ENCODE results near the gene NFATC3. TPM values are rescaled to one million over a fixed set of nuclear protein-coding genes. Genes with fewer than 3 reads are reported as not detected.

Gene NFATC3
- total RNA-seq, 4 donors from 2014 or later, result 28.2 to 49.2 (median 31.9) TPM

- no peak for DNase-seq (ENCODE audit: low spot score in 2 of 2)
- intact Hi-C loops (cut with DNase I; ENCODE audit: low total_unique reads), result no loop called here
- no peak for TF ChIP-seq CTCF (IDR thresholded peaks at IDR 0.05)
- TF ChIP-seq POLR2A (IDR thresholded peaks at IDR 0.05), result no peak
- WGBS, 2 donors, result 55 to 61% methylated on average over 1 of the region's 1 CpG
- H3K4me3 ChIP-seq (ENCODE audit: low read depth, poor library complexity, severe bottlenecking), result no peak overlapping the region
These were observed 104.9 kb downstream of the NFATC3 start for GRCh38 chr16:68190081-68190480.

GRCh38 chr16:68190736-68191510, 105.8 kb downstream of the NFATC3 start:
- DNase-seq (ENCODE audit: low spot score in 2 of 2), result no peak
- intact Hi-C loops (cut with DNase I; ENCODE audit: low total_unique reads), result no loop called here
- WGBS, 2 donors, result 93 to 95% methylated on average over 2 of the region's 2 CpGs
- TF ChIP-seq CTCF (IDR thresholded peaks at IDR 0.05), result no peak
- no peak for TF ChIP-seq POLR2A (IDR thresholded peaks at IDR 0.05)
- H3K4me3 ChIP-seq (ENCODE audit: low read depth, poor library complexity, severe bottlenecking), result no peak overlapping the region

GRCh38 chr16:68194251-68194650, 109.1 kb downstream of the NFATC3 start:
- WGBS, 2 donors, result 86 to 95% methylated on average over 3 of the region's 3 CpGs
- no peak for DNase-seq (ENCODE audit: low spot score in 2 of 2)
- intact Hi-C loops (cut with DNase I; ENCODE audit: low total_unique reads), result no loop called here
- H3K4me3 ChIP-seq (ENCODE audit: low read depth, poor library complexity, severe bottlenecking), result no peak overlapping the region
- no peak for TF ChIP-seq POLR2A (IDR thresholded peaks at IDR 0.05)
- TF ChIP-seq CTCF (IDR thresholded peaks at IDR 0.05), result no peak

- no peak for TF ChIP-seq POLR2A (IDR thresholded peaks at IDR 0.05)
- no peak for TF ChIP-seq CTCF (IDR thresholded peaks at IDR 0.05)
- intact Hi-C loops (cut with DNase I; ENCODE audit: low total_unique reads), result no loop called here
- no peak for DNase-seq (ENCODE audit: low spot score in 2 of 2)
- H3K4me3 ChIP-seq (ENCODE audit: low read depth, poor library complexity, severe bottlenecking), result no peak overlapping the region
- 91 to 94% methylated on average over 2 of the region's 2 CpGs for WGBS, 2 donors
These were observed 112.1 kb downstream of the NFATC3 start for GRCh38 chr16:68197250-68197649.

GRCh38 chr16:68200088-68200783, 115.1 kb downstream of the NFATC3 start:
- no peak overlapping the region for H3K4me3 ChIP-seq (ENCODE audit: low read depth, poor library complexity, severe bottlenecking)
- intact Hi-C loops (cut with DNase I; ENCODE audit: low total_unique reads), result no loop called here
- TF ChIP-seq POLR2A (IDR thresholded peaks at IDR 0.05) (no peak), CTCF (IDR thresholded peaks at IDR 0.05) (no peak)
- no peak for DNase-seq (ENCODE audit: low spot score in 2 of 2)
- WGBS, 2 donors, result 42 to 47% methylated on average over 3 of the region's 3 CpGs
